ENCODE results near the gene REL. TPM values are rescaled to one million over a fixed set of nuclear protein-coding genes. Genes with fewer than 3 reads are reported as not detected.

Gene REL
- total RNA-seq, 1 donor from 2014 or later, result 4.4 TPM

DNA sequence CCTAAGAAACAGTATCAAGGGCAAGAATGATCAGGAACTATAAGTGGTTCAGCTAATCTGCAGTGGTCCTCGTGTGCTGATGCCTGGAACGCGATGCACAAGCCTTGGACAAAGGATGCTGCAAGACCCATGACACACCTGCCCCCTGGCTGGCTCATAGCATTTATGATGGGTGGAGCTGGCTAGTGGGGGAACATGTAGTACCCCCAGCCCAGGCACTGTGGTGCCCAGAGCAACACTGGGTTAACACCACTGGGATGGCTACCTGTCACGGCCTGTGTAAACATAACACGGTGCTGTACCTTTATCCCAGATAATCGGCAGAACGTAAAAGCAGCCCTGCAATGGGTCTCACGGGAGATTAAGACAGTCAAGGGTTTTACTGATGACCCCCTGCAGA, 75.8 kb downstream of the REL start:
- intact Hi-C loops (cut with DNase I), result no loop called here
- ATAC-seq (ENCODE audit: poor library complexity), result no peak

DNA sequence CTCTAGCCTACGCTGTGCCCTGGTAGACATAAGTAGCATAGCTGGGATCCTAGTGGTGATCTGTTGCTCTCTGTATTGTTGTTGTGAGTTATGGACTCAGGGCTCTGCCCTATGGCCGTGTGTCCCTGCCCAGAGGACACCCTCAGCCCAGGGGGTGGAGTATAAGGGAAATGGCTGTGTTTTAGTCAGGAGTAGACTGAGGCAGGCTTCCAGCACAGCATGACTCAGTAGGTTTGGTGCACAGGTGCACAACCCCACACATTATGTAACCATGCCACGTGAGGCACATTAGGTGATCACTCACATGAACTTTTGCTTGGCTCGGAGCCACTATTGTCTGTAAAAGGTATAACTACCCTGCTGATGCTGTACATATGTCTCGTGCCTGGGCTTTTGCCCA, 76.3 kb downstream of the REL start:
- intact Hi-C loops (cut with DNase I), result no loop called here
- ATAC-seq (ENCODE audit: poor library complexity), result no peak
- no peak for DNase-seq

More for the DNA sequence above, 75.8 kb downstream of the REL start:
- no peak for DNase-seq

DNA sequence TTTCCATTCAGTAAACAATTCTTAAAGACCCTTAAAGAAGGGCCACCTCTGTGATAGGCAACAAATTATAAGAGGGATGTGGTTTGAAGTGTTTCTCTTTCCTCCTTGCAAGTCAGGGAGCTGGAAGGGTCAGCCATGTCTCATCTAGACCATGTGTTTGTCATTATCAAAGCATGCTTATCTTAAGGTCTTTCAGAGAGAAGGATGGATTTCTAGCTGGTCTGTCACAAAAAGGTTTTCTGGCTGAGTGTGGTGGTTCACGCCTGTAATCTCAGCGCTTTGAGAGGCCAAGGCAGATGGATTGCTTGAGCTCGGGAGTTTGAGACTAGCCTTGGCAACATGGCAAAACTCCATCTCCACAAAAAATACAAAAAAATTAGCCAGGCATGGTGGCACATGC, 77.0 kb downstream of the REL start:
- intact Hi-C loops (cut with DNase I), result no loop called here
- DNase-seq, result no peak
- no peak for ATAC-seq (ENCODE audit: poor library complexity)

- intact Hi-C loops (cut with DNase I), result no loop called here
- DNase-seq, result no peak
- no peak for ATAC-seq (ENCODE audit: poor library complexity)
These were observed 77.4 kb downstream of the REL start for GRCh38 chr2:60958800-60959199.

DNA sequence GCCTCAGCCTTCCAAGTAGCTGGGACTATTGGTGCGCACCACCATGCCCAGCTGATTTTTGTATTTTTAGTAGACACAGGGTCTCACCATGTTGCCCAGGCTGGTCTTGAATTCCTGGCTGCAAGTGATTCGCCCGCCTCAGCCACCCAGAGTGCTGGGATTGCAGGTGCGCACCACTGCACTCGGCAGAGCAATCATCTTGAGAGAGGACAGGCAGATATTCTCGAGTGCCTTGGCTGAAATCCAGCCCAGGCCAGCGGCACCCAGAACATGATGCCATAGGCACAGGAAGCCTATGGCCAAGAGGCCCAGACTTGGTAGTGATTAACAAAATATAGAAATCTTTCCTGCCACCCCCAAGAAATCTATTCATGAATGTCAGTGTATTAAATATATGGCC, 78.1 kb downstream of the REL start:
- no peak for ATAC-seq (ENCODE audit: poor library complexity)
- DNase-seq, result no peak
- intact Hi-C loops (cut with DNase I), result no loop called here

DNA sequence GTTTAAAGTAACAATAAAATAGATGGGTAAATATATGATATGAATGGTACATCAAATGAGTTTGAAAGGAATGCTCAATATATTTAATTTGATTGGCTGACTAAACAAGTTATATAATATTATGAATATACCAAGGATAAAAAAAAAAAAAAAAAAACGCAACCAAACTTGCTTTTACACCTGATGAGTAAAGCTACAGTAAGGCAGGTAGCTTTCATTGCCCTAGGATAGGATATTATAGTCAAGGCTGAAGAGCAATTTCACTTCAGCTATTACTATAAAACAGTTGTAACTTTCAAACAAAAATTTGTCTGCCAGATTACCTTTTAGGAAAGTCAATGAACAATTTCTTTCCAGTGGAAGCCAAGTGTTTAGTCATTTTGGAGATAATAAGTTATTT, 79.3 kb downstream of the REL start:
- ATAC-seq (ENCODE audit: poor library complexity), result no peak
- intact Hi-C loops (cut with DNase I), result no loop called here
- no peak for DNase-seq

DNA sequence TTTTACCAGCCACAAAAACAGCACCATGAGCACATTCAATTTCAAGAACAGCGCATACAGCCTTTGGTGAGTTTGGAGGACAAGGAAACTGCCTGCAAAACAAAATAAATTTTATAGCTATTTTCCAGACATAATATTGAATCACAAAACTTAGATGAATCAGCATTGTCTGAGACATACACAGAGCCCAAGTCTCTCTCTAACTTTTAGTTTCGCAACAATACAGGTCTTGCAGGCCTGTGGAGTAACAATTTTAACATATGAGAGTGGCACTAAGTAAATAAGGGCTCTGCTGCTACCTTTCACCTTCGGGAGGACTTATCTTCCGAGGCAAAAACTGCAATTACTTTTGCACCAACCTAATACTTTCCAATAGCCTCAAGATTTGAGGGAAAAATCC, 80.1 kb downstream of the REL start:
- DNase-seq (no peak), ATAC-seq (ENCODE audit: poor library complexity) (no peak)
- intact Hi-C loops (cut with DNase I), result no loop called here

GRCh38 chr2:60962528-60962927, 81.2 kb downstream of the REL start:
- ATAC-seq (ENCODE audit: poor library complexity), result no peak
- DNase-seq, result no peak
- intact Hi-C loops (cut with DNase I), result no loop called here

- DNase-seq (no peak), ATAC-seq (ENCODE audit: poor library complexity) (no peak)
- intact Hi-C loops (cut with DNase I), result no loop called here
These were observed 81.8 kb downstream of the REL start for GRCh38 chr2:60963190-60963589.

- no peak for ATAC-seq (ENCODE audit: poor library complexity)
- intact Hi-C loops (cut with DNase I), result no loop called here
- DNase-seq, result no peak
These were observed 83.5 kb downstream of the REL start for GRCh38 chr2:60964651-60965498.

DNA sequence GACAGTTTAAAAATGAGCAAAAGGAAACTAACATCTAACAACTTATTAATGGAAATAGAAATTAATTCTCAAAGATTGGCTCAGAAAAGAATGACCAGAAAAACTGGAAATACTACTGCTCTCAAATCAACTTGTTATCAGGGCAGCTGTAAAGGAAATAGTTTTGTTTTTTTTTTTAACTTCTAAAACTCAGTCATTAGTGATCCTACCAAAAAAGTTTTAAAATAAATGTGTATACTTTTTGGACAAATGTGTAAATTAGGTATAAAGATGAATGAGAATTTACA, 84.1 kb downstream of the REL start:
- no peak for DNase-seq
- intact Hi-C loops (cut with DNase I), result no loop called here
- no peak for ATAC-seq (ENCODE audit: poor library complexity)

DNA sequence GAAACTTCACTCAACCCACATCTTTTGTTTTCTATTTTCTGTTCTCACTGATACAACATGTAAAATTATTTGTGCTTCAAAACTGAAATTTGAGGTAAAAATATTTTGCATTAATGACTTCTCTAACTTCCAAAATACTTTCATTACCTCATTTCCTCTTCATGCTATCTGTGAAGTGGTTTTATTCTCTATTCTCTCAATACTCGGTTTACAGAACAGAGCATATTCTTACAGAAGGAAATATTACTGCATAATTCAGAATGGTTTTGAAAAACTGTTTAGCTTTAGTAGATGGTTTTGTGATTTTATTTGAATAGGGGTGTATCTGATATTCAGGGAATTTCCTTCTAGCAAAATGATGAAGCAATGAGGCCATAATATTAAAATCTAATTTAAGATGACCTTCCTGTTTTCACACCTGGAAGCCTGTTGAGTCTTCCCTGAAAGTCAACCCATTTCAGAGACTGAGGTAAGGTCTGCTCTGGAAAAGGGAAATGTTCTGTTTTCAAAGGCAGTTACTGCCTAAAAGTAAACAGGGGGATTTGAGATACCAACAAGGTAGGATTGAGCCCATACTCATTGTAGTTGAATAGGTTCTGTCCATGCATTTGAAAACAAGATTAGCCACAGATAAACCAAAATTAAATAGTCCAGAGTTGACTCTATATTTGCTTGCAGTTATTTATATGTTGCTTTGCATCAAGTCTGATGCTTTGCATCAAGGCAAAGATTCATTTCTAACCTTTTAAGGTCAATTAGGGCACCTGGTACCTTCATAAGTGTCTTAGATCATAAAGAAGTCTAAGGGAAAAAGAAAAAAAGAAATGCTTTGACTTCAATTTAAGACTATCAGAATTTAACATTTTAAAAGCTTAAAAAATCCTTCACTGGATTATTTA, 85.4 kb downstream of the REL start:
- ATAC-seq (ENCODE audit: poor library complexity), result no peak
- no peak for DNase-seq
- intact Hi-C loops (cut with DNase I), result no loop called here

GRCh38 chr2:60972889-60973656, 91.7 kb downstream of the REL start:
- intact Hi-C loops (cut with DNase I), result no loop called here
- no peak for ATAC-seq (ENCODE audit: poor library complexity)
- no peak for DNase-seq

GRCh38 chr2:60973705-60974104, 92.3 kb downstream of the REL start:
- no peak for ATAC-seq (ENCODE audit: poor library complexity)
- intact Hi-C loops (cut with DNase I), result no loop called here
- DNase-seq, result no peak

DNA sequence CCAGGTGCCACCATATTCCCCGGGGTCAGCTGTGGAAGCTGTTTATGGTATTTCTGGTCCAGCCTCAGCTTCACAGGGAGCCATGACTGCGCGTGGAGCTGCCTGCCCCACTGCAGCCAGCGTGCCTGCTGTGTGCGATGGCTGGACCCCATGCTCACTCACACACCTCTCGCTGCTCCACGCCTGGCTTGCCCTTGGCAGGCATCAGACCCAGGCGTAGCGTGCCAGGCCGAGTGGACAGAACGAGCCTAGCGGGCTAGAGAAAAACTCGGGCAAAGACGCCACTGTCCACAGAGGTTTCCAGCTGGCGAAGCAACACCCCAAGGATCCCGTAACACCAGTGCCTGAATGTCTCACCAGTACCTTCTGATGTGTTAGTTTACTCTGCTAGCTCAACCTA, 93.3 kb downstream of the REL start:
- DNase-seq, result no peak
- ATAC-seq (ENCODE audit: poor library complexity), result no peak
- intact Hi-C loops (cut with DNase I), result no loop called here

Other genes starting within 250 kb of the REL start
- gene PAPOLG, start 125.3 kb upstream of the REL start, total RNA-seq, result 6.6 TPM
- 19.5 TPM for gene PEX13, start 136.1 kb downstream of the REL start, total RNA-seq
- gene PUS10, start 136.7 kb downstream of the REL start, total RNA-seq, result 5.0 TPM
- gene SANBR, start 184.3 kb downstream of the REL start, total RNA-seq, result 6.2 TPM